GM18867 (cell line): ENCODE results near the gene OR6B1.
A peak's percentile ranks its signal among the peaks of the same experiment; 100 is the strongest.
"Not testable (repeated sequence)": the region's sequence is repeated elsewhere in the genome, so short reads cannot be mapped to it uniquely, and the experiment has no call there.

ENCODE experiments used
- ATAC-seq: cut with Tn5 transposase; IDR thresholded peaks from one replicate; pipeline ENCODE4 v1.9.1; 2021; ENCODE audit warnings: mild to moderate bottlenecking, moderate library complexity; ENCODE audit not compliant: unreplicated experiment

OR6B1 gene

GRCh38 chr7:144004703-144005102, 4.6 kb downstream of the OR6B1 start:
- ATAC-seq, result no peak

- no peak for ATAC-seq
Observed at GRCh38 chr7:144006029-144006691, 6.0 kb downstream of the OR6B1 start.

GRCh38 chr7:144006692-144007042, 6.5 kb downstream of the OR6B1 start:
- no peak for ATAC-seq

GRCh38 chr7:144009361-144009760, 9.2 kb downstream of the OR6B1 start:
- ATAC-seq, result no peak

GRCh38 chr7:144010061-144010460, 9.9 kb downstream of the OR6B1 start:
- ATAC-seq, result not testable (repeated sequence)

GRCh38 chr7:144010821-144011220, 10.7 kb downstream of the OR6B1 start:
- not testable (repeated sequence) for ATAC-seq

- ATAC-seq, result no peak
Observed at GRCh38 chr7:144011458-144012230, 11.5 kb downstream of the OR6B1 start.

GRCh38 chr7:144018065-144018464, 17.9 kb downstream of the OR6B1 start:
- no peak for ATAC-seq

GRCh38 chr7:144019457-144019856, 19.3 kb downstream of the OR6B1 start:
- ATAC-seq, result no peak

GRCh38 chr7:144020340-144020739, 20.2 kb downstream of the OR6B1 start:
- no peak for ATAC-seq

- no peak for ATAC-seq
Observed at GRCh38 chr7:144022169-144022568, 22.0 kb downstream of the OR6B1 start.

- ATAC-seq, result no peak
Observed at GRCh38 chr7:144023171-144023827, 23.2 kb downstream of the OR6B1 start.

- no peak for ATAC-seq
Observed at GRCh38 chr7:144024213-144024612, 24.1 kb downstream of the OR6B1 start.

GRCh38 chr7:144026203-144026883, 26.2 kb downstream of the OR6B1 start:
- no peak for ATAC-seq

- no peak for ATAC-seq
Observed at GRCh38 chr7:144027070-144027469, 26.9 kb downstream of the OR6B1 start.

GRCh38 chr7:144027974-144028373, 27.9 kb downstream of the OR6B1 start:
- ATAC-seq, result peak; percentile 60

- no peak for ATAC-seq
Observed at GRCh38 chr7:144028547-144028946, 28.4 kb downstream of the OR6B1 start.

GRCh38 chr7:144032516-144032915, 32.4 kb downstream of the OR6B1 start:
- ATAC-seq, result no peak

- no peak for ATAC-seq
Observed at GRCh38 chr7:144032985-144033709, 33.0 kb downstream of the OR6B1 start.

- no peak for ATAC-seq
Observed at GRCh38 chr7:144035385-144035784, 35.3 kb downstream of the OR6B1 start.
